Measurements from ENCODE around the gene IGSF11. TPM values are rescaled to one million over a fixed set of nuclear protein-coding genes. Genes with fewer than 3 reads are reported as not detected.

The IGSF11 gene
- total RNA-seq, 1 donor from 2014 or later: 1.3 TPM

- Mint-ChIP-seq H3K27me3 (ENCODE audit: low read depth) (no peaks in the 10 kb centered on the region), H3K27ac (ENCODE audit: unreplicated experiment) (no peak overlapping the region), H3K9me3 (no peaks in the 10 kb centered on the region), H3K4me1 (no peaks in the 10 kb centered on the region), H3K36me3 (ENCODE audit: low read depth) (no peaks in the 10 kb centered on the region), H3K4me3 (no peak overlapping the region)
- no peak for TF ChIP-seq CTCF (conservative IDR thresholded peaks at IDR 0.05)
- DNase-seq (ENCODE audit: low read depth, low spot score): no peak
Observed at GRCh38 chr3:118970819-118971218, 63.8 kb downstream of the IGSF11 start.

GRCh38 chr3:118968640-118969039 lies 66.0 kb downstream of the IGSF11 start:
- no peaks in the 10 kb centered on the region for H3K4me1 Mint-ChIP-seq
- no peak overlapping the region for H3K27ac Mint-ChIP-seq (ENCODE audit: unreplicated experiment)
- no peak for DNase-seq (ENCODE audit: low read depth, low spot score)
- no peaks in the 10 kb centered on the region for H3K36me3 Mint-ChIP-seq (ENCODE audit: low read depth)
- H3K4me3 Mint-ChIP-seq: no peak overlapping the region
- H3K27me3 Mint-ChIP-seq (ENCODE audit: low read depth): no peaks in the 10 kb centered on the region
- no peaks in the 10 kb centered on the region for H3K9me3 Mint-ChIP-seq
- no peak for TF ChIP-seq CTCF (conservative IDR thresholded peaks at IDR 0.05)

- H3K36me3 Mint-ChIP-seq (ENCODE audit: low read depth): no peaks in the 10 kb centered on the region
- H3K9me3 Mint-ChIP-seq: no peaks in the 10 kb centered on the region
- no peak for TF ChIP-seq CTCF (conservative IDR thresholded peaks at IDR 0.05)
- H3K27ac Mint-ChIP-seq (ENCODE audit: unreplicated experiment): no peak overlapping the region
- H3K27me3 Mint-ChIP-seq (ENCODE audit: low read depth): no peaks in the 10 kb centered on the region
- no peak overlapping the region for H3K4me3 Mint-ChIP-seq
- H3K4me1 Mint-ChIP-seq: no peaks in the 10 kb centered on the region
- DNase-seq (ENCODE audit: low read depth, low spot score): no peak
Observed at GRCh38 chr3:118968111-118968510, 66.5 kb downstream of the IGSF11 start.

- no peak for DNase-seq (ENCODE audit: low read depth, low spot score)
- TF ChIP-seq CTCF (conservative IDR thresholded peaks at IDR 0.05): no peak
- Mint-ChIP-seq H3K27me3 (ENCODE audit: low read depth) (no peaks in the 10 kb centered on the region), H3K36me3 (ENCODE audit: low read depth) (no peaks in the 10 kb centered on the region), H3K27ac (ENCODE audit: unreplicated experiment) (no peak overlapping the region), H3K9me3 (no peaks in the 10 kb centered on the region), H3K4me1 (no peaks in the 10 kb centered on the region), H3K4me3 (no peak overlapping the region)
Observed at GRCh38 chr3:118966700-118967099, 67.9 kb downstream of the IGSF11 start.

- no peak overlapping the region for H3K27ac Mint-ChIP-seq (ENCODE audit: unreplicated experiment)
- H3K9me3 Mint-ChIP-seq: peaks cover 2% of the 10 kb centered on the region
- DNase-seq (ENCODE audit: low read depth, low spot score): no peak
- no peaks in the 10 kb centered on the region for H3K27me3 Mint-ChIP-seq (ENCODE audit: low read depth)
- H3K4me3 Mint-ChIP-seq: no peak overlapping the region
- TF ChIP-seq CTCF (conservative IDR thresholded peaks at IDR 0.05): no peak
- H3K36me3 Mint-ChIP-seq (ENCODE audit: low read depth): no peaks in the 10 kb centered on the region
- H3K4me1 Mint-ChIP-seq: no peaks in the 10 kb centered on the region
Observed at GRCh38 chr3:118963711-118964110, 70.9 kb downstream of the IGSF11 start.

Measured in neural crest cell (in vitro differentiated cells).